Measurements from ENCODE around the gene LBHD2.
A peak's percentile ranks its signal among the peaks of the same experiment; 100 is the strongest.

The LBHD2 gene

DNA sequence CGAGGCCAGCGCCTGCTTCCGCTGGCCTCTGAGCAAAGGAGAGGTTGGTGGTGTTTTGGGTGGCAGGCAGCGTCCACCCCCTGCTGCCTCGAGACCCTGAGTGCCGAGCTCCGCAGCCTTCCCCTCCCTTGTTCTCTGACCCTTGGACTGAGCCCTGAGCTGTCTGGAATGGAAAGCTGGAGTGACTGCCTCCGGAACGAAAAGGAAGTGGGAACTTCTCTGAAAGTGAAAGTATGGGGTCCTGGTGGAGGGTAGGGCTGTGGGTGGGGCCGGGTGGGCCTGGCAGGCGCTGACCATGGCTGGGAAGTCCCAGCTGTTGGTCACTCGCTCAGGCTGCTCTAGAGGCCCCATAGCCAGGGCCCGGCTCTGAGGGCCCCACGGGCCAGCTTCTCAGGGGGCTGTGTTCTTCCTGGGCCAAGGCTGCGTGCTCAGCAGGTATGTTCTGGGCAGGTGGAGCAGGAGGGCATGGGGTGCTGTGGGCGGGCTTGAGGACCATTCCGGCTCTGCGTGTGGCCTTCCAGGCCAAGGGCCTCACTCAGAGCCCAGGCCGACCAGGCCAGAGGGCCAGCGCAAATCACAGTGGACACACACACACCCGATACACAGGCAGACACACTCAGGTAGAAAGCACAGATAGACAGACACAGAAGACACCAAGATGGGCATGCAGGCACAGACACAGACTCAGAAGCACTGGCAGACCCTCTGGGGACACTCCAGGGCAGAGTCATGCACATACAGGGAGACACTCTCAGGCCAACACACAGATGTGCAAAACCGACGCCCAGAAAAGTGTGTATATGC, 10.6 kb downstream of the LBHD2 start, which contains the start of gene EXOC3L4:
EXOC3L4 (plus strand) TSS at position 320 of the 804 bp plus-strand sequence. CDS start 5,495 bp downstream, outside the sequence.
- DNase-seq (ENCODE audit: low spot score): no peak
- Histone ChIP-seq H4K8ac (ENCODE audit: low read depth, low read length) (peak within 1 kb of the TSS; percentile 65), H3K9me3 (replicated peaks in 1 of 2; ENCODE audit: control insufficient read depth in 2 of 2, insufficient read depth in 1 of 2, low read depth in 1 of 2, low read length in 2 of 2) (no peaks in the 10 kb centered on the region), H2BK120ac (ENCODE audit: low read depth, low read length) (peak within 1 kb of the TSS; percentile 72), H3K27me3 (ENCODE audit: control insufficient read depth in 3 of 3, insufficient read depth in 3 of 3, low read depth in 1 of 3, low read length in 3 of 3) (peaks cover 0 to 62% (median 16%) of the 10 kb centered on the region in 3 experiments), H2AFZ (ENCODE audit: low read length) (peak within 1 kb of the TSS; percentile 71), H3K18ac (ENCODE audit: low read length) (peak within 1 kb of the TSS; percentile 83), H3K4ac (ENCODE audit: low read length) (peak within 1 kb of the TSS; percentile 66), H3K4me3 (ENCODE audit: low read length in 2 of 2) (peak within 1 kb of the TSS in 1 of 2 donors; percentile 40), H3K14ac (ENCODE audit: low read length) (peak within 1 kb of the TSS; percentile 89), H3K9ac (ENCODE audit: low read depth, low read length, poor library complexity) (peak within 1 kb of the TSS; percentile 63), H3K23ac (ENCODE audit: low read depth, low read length, poor library complexity) (peak within 1 kb of the TSS; percentile 65), H3K4me2 (ENCODE audit: insufficient read depth, low read length, poor library complexity, severe bottlenecking) (no peak within 1 kb of the TSS), H4K91ac (ENCODE audit: low read depth, low read length, poor library complexity) (no peak within 1 kb of the TSS), H2BK12ac (ENCODE audit: low read length) (peak within 1 kb of the TSS; percentile 84), H3K36me3 (replicated peaks in 1 of 2; ENCODE audit: control insufficient read depth in 2 of 2, insufficient read depth in 2 of 2, low read length in 2 of 2) (no peaks in the 10 kb centered on the region), H2BK5ac (ENCODE audit: low read length) (peak within 1 kb of the TSS; percentile 24), H2BK15ac (ENCODE audit: low read length) (peak within 1 kb of the TSS; percentile 92), H3K27ac (replicated peaks; ENCODE audit: low read length) (no peak within 1 kb of the TSS), H3K4me1 (ENCODE audit: control insufficient read depth in 2 of 2, insufficient read depth in 1 of 2, low read depth in 1 of 2, low read length in 2 of 2) (peaks cover 12 to 13% of the 10 kb centered on the region in 2 donors), H3K79me1 (ENCODE audit: low read depth, low read length) (peaks cover 3% of the 10 kb centered on the region), H2AK5ac (ENCODE audit: low read depth, low read length) (peak within 1 kb of the TSS; percentile 96)
- no CpG with 5 or more reads among the region's 23 CpGs for WGBS, 2 donors (ENCODE audit: extremely low coverage in 2 of 2, insufficient read length in 2 of 2, insufficient replicate concordance in 1 of 2)

GRCh38 chr14:103095210-103095778, 11.3 kb downstream of the LBHD2 start:
- Histone ChIP-seq H3K4me1 (ENCODE audit: control insufficient read depth in 2 of 2, insufficient read depth in 1 of 2, low read depth in 1 of 2, low read length in 2 of 2) (peaks cover 12 to 17% of the 10 kb centered on the region in 2 donors), H2BK12ac (ENCODE audit: low read length) (peak overlapping the region; percentile 22), H3K4me2 (ENCODE audit: insufficient read depth, low read length, poor library complexity, severe bottlenecking) (no peak overlapping the region), H4K91ac (ENCODE audit: low read depth, low read length, poor library complexity) (no peak overlapping the region), H3K23ac (ENCODE audit: low read depth, low read length, poor library complexity) (peak overlapping the region; percentile 65), H4K8ac (ENCODE audit: low read depth, low read length) (no peak overlapping the region), H3K18ac (ENCODE audit: low read length) (peak overlapping the region; percentile 38), H2BK15ac (ENCODE audit: low read length) (peak overlapping the region; percentile 75), H3K79me1 (ENCODE audit: low read depth, low read length) (peaks cover 3% of the 10 kb centered on the region), H3K4me3 (ENCODE audit: low read length in 2 of 2) (no peak overlapping the region), H3K4ac (ENCODE audit: low read length) (no peak overlapping the region), H2AK5ac (ENCODE audit: low read depth, low read length) (peak overlapping the region; percentile 88), H3K27ac (replicated peaks; ENCODE audit: low read length) (no peak overlapping the region), H3K9ac (ENCODE audit: low read depth, low read length, poor library complexity) (no peak overlapping the region), H3K36me3 (replicated peaks in 1 of 2; ENCODE audit: control insufficient read depth in 2 of 2, insufficient read depth in 2 of 2, low read length in 2 of 2) (no peaks in the 10 kb centered on the region), H2AFZ (ENCODE audit: low read length) (no peak overlapping the region), H3K27me3 (ENCODE audit: control insufficient read depth in 3 of 3, insufficient read depth in 3 of 3, low read depth in 1 of 3, low read length in 3 of 3) (peaks cover 0 to 55% (median 12%) of the 10 kb centered on the region in 3 experiments), H2BK5ac (ENCODE audit: low read length) (peak overlapping the region; percentile 24), H3K14ac (ENCODE audit: low read length) (no peak overlapping the region), H2BK120ac (ENCODE audit: low read depth, low read length) (peak overlapping the region; percentile 72), H3K9me3 (replicated peaks in 1 of 2; ENCODE audit: control insufficient read depth in 2 of 2, insufficient read depth in 1 of 2, low read depth in 1 of 2, low read length in 2 of 2) (no peaks in the 10 kb centered on the region)
- WGBS, 2 donors (ENCODE audit: extremely low coverage in 2 of 2, insufficient read length in 2 of 2, insufficient replicate concordance in 1 of 2): no CpG with 5 or more reads among the region's 11 CpGs
- no peak for DNase-seq (ENCODE audit: low spot score)

DNA sequence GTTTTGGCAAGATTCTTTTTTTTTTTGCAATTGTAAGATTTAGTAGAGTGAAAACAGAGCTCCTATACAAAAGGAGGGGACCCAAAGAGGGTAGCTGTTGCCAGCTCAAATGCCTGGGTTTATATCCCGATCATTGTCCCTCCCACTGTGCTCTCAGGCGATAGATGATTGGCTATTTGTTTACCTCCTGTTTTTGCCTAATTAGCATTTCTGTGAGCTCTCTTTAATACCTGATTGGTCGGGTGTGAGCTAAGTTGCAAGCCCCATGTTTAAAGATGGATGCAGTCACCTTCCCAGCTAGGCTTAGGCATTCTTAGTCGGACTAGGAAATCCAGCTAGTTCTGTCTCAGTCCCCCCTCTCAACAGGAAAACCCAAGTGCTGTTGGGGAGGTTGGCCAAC, 12.4 kb downstream of the LBHD2 start:
- Histone ChIP-seq H3K4me1 (ENCODE audit: control insufficient read depth in 2 of 2, insufficient read depth in 1 of 2, low read depth in 1 of 2, low read length in 2 of 2) (peaks cover 12 to 15% of the 10 kb centered on the region in 2 donors), H2AFZ (ENCODE audit: low read length) (no peak overlapping the region), H2BK120ac (ENCODE audit: low read depth, low read length) (no peak overlapping the region), H3K4me2 (ENCODE audit: insufficient read depth, low read length, poor library complexity, severe bottlenecking) (no peak overlapping the region), H3K18ac (ENCODE audit: low read length) (no peak overlapping the region), H3K27me3 (ENCODE audit: control insufficient read depth in 3 of 3, insufficient read depth in 3 of 3, low read depth in 1 of 3, low read length in 3 of 3) (peaks cover 0 to 47% (median 4%) of the 10 kb centered on the region in 3 experiments), H3K9ac (ENCODE audit: low read depth, low read length, poor library complexity) (no peak overlapping the region), H3K36me3 (replicated peaks in 1 of 2; ENCODE audit: control insufficient read depth in 2 of 2, insufficient read depth in 2 of 2, low read length in 2 of 2) (no peaks in the 10 kb centered on the region), H3K79me1 (ENCODE audit: low read depth, low read length) (peaks cover 3% of the 10 kb centered on the region), H2BK15ac (ENCODE audit: low read length) (no peak overlapping the region), H2BK5ac (ENCODE audit: low read length) (no peak overlapping the region), H3K27ac (replicated peaks; ENCODE audit: low read length) (no peak overlapping the region), H4K8ac (ENCODE audit: low read depth, low read length) (no peak overlapping the region), H3K9me3 (replicated peaks in 1 of 2; ENCODE audit: control insufficient read depth in 2 of 2, insufficient read depth in 1 of 2, low read depth in 1 of 2, low read length in 2 of 2) (no peaks in the 10 kb centered on the region), H3K4me3 (ENCODE audit: low read length in 2 of 2) (no peak overlapping the region), H2BK12ac (ENCODE audit: low read length) (no peak overlapping the region), H2AK5ac (ENCODE audit: low read depth, low read length) (no peak overlapping the region), H3K23ac (ENCODE audit: low read depth, low read length, poor library complexity) (no peak overlapping the region), H4K91ac (ENCODE audit: low read depth, low read length, poor library complexity) (no peak overlapping the region), H3K4ac (ENCODE audit: low read length) (no peak overlapping the region), H3K14ac (ENCODE audit: low read length) (no peak overlapping the region)
- no CpG with 5 or more reads among the region's 4 CpGs for WGBS, 2 donors (ENCODE audit: extremely low coverage in 2 of 2, insufficient read length in 2 of 2, insufficient replicate concordance in 1 of 2)
- DNase-seq (ENCODE audit: low spot score): no peak

Measured in neuronal stem cell (in vitro differentiated cells).